SW480 (cell line): ENCODE data around the gene SNX11.
A peak's percentile ranks its signal among the peaks of the same experiment; 100 is the strongest.

Experiments
- DNase-seq: peaks from one replicate; pipeline ENCODE4 v3.0.0-alpha.2; 2016; ENCODE audit warnings: low spot score

The SNX11 gene

DNA sequence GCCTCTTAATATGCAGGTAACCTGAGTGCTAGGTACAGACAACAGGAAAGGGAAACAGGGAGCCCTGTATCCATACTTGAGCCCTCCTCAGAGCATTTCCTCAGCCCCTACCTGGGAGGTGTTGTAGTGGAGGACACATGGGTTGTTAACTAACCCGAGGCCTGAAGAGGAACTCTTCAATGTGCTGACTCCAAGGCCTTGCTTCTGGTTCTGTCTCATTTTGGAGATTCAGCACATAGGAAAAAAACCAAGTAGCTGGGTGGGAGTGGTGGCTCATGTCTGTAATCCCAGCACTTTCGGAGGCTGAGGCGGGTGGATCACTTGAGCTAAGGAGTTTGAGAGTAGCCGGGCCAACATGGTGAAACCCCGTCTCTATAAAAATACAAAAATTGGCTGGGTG, 24.8 kb downstream of the SNX11 start:
- no peak for DNase-seq

DNA sequence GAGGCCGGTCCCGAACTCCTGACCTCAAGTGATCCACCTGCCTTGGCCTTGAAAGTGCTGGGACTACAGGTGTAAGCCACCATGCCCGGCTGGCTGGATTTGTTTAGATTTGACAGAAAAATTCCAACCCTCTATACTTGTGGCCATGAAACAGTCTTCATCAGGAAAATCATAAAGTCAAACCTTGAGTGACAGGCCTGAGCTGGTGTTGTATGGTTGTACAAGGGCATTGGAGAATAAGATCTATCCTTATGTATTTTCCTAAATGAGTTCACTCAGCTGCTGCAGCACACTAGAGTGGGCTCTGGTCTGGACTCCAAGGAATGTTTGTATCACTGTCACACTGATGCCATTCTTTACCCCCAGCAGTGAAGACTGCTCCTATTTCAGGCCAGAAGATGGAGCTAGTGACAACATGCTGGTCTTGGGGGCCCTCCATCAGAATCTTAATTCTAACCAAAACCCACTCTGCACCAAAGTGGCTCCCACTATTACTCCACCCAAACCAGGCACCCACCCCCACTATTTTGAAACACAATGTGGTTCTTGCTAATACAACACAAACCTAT, 27.4 kb downstream of the SNX11 start:
- no peak for DNase-seq

DNA sequence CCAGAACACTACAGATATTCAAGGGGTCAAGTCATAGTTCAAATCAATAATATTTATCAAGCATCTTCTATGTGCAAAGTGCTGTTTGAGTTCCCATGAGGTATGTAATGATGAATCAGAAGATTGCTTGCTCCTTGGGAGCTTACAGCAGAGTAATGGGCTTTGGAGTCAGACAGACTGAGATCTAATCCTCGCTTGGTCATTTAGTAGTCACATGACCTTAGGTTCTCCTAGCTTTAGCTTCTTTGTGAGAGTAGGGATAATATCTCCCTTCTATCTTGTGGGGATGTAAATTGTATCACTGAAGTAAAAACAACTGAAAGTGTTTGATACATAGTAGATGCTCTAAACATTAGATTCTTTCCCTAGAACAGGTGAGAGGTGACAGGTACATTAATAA, 30.1 kb downstream of the SNX11 start:
- DNase-seq = no peak

DNA sequence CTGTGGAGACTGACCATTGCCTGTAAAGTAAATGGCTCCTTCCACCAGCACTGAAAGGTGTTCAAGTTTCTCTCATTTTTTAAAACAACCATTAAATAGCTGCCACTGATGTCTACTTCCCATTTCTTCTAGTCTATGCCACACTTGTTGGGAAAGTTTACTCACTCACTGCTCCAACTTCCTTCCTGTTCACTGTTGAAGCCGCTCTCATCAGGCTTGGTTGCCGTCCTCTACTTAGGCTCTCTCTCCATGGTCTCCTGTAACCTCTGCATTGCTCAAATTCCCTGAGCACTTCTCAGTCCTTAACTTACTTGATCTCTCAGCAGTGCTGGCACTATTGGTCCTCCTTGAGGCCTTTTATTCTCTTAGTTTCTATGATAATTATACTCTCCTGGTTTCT, 32.4 kb downstream of the SNX11 start:
- no peak for DNase-seq

DNA sequence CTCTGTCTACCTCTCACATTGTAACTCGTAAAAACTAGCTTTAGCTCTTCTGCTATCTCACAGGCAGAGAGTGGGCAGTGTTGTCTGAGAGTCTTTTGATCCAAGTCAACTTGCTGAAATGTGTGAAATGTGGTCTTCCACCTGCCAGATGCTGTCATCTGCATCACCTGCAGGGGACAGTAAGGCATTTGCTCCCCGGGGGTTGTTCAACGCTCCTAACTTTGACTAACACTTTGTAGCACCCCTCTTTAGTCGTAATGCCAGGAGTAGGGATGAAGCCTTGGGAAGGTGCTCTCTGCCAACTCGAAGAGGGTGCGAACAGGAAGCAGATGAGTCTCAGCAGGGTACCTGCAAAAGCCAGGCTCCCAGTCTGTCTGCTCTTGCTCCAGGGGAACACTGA, 36.1 kb downstream of the SNX11 start:
- no peak for DNase-seq

DNA sequence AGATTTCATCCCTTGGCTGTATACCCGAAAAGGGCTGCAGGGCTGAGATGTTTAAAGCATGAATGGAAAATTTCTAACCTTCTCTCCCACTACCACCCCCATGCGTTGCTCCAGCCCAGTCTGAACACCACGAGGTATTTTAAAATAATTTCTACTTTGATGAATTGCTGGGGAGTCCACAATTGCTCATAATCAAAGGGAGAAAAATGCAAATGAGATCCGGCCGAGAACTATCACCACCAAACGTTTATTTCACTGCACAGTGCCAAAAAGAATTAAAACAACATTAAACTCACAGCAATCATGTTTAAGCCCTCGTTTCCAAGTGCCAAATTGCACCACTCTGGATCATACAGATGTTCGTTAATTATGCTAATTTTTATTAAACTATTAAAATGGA, 36.7 kb downstream of the SNX11 start:
- DNase-seq = no peak

DNA sequence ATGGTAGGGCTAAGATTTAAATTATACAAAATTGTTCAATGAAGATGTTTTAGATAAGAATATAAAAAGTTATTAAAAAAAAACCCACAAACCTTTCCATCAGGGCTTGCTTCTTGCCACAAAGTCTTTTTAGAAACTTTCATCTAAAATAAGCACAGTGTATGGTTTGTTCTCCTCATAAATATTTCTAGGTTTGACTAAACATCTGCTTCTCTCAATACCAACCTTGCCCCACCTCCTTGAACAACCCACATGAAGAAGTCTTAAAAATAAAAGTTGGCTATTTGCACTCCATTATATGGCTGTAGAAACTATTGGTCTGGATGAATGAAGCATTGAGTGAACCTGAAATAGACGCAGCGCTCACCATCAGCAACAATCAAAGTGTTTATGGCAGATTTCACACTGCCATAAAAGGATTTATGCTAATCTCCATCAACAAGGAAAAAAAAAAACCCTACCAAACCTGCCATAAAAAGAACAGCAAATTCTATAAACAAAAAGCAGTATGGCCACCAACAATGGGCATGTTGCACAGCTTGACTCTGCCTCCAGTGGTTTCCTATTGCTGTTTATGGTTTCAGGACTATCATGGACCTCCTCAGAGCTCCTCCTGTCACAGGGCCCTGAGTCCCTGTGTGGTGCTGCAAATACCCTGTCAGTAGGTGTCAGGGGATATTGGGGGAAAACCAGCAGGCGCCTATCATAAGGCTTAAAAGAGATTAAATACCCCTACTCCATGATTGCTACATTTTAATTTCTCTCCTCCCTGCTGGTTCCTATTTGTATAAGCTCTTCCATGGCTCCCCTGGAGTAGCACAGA, 37.6 kb downstream of the SNX11 start:
- no peak for DNase-seq

DNA sequence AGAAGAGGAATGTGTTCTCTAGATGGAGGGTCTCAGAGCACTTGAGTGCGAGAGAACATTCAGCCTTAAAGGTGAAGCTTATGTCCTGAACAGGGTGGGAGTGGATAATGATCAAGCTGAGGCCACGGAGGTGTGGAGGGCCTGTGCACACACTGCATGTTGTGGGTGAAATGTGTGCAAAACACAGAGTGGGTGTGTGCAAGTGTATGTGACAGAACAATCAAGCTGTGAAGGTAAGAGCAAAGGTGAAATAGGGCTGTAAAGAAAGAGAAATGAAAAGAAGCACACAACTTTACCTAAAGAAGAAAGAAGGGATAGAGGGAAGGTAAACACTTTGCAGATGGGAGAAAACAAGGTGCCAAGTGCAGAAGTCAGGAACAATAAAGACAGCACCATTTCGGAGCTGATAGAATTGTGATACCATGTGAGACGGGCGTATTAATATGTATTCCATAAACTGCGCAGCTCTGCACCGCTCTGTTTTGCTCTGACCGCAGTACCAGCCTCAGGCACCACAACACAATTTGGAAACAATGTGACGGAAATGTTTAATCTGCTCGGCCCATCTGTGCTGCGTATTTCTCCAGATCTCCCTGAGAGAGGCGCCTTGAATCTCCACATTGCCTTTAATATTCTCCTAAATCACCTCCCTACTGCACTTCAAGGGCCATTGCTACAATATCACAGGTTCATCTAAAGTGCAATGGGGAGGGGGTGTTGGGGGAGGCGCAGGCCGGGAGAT, 40.6 kb downstream of the SNX11 start:
- no peak for DNase-seq

DNA sequence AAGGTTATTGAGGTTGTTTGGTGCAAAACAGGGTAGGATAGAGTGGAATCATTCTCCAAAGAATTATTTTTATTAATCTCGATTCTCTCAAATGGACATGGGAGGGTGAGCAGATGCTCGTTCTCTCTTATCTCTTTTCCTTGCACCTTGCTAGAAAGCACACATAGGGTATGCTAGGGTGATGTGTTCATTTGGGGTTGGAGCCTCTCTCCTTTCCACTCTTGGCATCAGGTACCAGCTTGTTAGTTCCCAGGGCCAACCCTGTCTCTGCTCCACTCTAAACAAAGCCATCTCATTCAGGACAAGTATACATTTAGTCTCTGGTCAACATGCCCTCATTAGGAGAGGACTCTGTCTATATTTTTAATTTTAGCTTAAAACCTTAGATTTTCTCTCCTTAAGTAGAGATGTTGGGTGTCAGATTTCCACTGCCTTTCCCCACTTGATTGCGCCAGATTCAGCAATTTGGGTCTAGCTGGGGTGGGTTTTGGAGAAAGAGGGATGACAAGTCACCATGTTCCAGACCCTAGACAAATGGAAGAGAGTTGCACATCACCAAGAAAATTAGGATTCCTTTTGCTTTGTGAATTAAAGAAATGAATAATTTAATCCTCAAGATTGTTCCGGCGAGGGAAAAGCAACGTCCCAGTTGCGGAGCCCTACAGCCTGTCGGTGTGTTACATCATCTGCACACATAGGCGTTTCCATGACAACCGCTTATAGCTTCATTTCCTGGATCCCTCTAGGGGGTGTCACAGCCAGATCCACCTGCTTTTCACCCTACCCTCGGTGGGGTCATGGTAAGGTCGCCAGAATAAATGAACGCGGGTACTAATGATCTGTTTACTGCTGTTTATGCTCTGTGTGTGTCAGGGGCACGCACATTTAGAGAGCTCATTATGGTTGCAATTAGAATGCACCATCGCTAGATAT, 41.6 kb downstream of the SNX11 start:
- DNase-seq = no peak

DNA sequence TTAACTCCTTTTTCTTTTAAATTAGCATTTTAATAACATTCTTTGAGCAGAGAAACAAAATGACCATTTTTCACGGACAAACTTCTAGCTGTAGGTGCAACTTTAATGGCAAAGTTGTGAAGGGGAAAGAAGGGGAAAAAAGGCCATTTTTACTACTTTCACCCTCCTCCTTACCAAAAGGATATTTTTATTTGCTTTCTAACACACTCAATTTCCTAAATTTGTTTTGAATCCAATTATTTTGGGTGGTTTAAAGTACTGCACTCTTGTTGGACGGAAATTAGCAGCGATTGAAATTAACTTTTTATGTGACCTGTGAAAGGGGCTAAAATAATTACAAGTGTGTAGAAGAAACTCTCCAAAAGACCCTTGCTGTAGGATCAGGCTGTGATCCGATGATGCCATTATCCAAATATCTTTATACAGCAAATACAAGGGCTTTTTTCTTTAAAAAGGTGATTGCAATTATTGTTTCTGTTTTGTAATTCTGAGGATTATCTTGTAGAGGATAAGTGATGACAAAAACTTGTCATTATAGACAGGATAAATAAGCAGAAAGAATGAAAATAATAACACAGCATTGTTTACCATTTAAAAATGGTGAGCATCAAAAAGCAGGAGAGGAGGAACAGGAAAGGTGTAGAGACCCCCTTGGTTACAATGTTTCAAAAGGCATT, 42.4 kb downstream of the SNX11 start:
- DNase-seq = no peak

DNA sequence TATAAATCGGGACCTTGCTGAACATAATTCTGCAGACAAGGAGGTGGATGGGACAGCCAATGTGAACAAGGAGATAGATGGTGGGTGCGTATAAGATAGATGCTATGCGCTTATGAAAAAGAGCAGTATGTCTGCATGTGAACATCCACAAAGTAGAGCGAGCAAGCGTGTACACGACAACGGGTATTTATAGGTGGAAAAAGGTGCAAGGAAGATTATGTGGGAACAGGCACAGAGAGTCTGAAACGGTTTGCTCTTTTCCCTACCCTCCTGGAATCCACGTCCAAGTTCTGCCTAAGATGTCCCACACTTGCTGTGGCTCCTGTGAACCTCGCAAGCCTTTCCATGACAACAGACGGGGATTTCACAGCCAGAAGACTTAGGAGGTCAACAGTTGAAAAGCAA, 43.0 kb downstream of the SNX11 start:
- DNase-seq = no peak

DNA sequence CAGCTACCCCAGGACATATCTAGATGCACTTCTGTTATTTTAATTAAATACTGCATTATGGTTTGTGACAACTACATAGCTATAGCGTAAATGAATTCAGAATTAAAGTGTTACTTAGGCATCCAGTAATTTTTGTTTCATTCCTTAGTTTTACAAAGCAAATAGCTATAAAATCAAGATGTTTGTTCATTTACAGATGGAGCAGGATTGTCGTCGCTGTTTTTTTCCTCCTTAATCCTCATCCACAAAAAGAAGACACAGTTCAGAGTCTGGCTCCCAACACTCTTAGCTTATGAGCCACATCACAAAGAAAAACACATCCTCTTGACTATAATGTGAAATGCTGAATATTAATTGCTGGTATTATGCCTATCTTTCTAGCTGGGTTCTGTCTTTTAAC, 43.7 kb downstream of the SNX11 start:
- no peak for DNase-seq

DNA sequence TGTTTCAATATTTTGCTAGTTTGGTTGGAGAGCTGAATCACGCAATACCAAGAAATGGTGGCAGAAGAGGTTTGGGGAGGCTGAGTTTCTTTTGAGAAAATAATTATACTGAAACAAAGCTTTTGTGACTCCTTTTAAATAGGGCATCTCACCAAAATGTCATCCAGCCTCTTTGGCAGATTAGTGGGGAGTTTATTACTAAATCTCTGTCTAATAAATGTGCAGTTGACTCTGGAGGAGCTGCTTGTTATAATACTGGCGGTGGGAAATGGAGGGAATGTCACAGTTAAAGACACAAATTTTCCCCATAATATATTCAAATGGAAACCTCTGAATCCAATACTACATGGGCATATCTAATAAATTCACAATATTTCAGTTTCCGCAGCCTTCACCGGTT, 44.7 kb downstream of the SNX11 start:
- DNase-seq = no peak

DNA sequence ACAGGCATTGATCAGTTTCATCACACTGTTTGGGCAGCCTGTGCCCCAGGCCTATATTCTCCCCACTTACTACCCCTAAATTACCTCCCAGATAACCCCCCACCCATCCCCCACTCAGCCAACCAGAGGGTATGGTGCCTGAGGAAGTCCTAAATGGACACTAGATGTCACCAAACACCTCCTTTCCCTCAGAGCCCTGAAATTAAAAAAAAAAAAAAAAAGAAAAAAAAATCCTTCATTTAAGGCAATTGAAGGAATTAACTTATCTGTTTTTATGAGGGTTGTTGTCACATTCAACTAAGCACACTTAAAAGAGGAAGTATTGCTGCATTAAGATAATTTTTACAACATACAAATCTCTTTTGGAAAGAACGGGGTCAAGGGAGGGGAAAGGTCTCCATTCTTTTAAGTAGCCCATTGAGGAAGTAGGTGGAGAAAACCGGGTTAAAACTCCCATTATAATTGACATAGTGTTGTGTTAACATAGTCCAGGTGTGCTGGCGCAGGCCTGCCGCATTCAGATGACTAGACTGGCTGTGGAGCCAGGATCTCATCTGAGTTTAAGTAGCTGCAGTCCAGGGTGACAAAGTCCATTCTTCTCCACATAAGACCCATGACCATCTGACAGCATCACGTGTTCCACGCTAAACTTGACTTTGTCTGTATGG, 46.3 kb downstream of the SNX11 start:
- DNase-seq = peak; percentile 59

DNA sequence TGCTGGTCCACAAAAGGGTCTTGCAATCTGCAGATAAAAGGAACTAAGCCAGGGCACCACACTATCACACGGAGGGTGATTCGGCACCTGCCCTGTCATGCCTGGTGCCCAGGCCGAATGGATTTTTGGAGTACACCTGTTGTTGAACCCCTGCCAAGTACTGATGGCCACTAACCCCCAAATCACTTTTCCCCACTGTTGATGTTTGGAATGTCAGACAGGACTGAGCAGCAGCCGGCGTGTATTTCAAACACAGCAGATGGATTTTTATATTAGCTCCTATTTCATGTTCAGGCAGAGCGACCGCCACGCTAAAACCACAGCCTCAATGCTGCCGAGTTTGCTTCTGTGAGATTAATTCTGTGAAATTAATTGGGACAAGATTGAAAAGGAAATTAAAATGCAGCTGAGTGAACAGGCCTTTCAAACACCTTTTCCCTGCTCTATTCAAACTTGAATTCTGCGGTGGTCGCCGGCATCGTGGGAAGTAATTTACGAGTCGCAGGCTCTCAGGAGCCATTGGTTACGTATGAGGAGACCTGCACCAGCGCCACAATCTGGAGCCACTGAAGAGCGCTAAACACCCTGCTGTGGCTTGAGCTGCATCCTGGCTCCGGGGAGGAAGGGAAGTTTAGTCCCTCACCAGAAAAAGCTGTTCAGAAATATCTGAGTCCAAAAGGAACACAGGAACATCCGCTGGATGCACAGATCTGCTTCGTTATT, 48.5 kb downstream of the SNX11 start:
- no peak for DNase-seq

DNA sequence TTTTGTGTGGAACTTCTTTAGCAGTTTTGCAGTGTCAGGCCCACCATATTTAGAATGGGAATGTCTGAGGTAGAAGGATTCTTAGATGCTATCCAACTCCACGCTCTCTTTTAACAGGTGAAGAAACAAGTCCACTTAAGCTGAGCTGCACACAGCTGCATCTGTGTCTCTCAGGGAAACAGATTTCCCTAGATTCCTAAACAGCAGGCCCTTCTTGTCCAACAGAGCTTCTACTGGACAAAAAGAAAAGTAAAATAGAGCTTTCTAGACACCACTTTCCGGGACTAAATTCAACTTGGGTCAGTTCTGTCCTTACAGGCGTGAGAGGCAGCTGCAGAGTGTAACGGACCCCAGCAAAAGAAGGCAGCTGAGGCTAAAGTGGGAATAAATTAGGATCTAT, 51.7 kb downstream of the SNX11 start:
- no peak for DNase-seq

DNA sequence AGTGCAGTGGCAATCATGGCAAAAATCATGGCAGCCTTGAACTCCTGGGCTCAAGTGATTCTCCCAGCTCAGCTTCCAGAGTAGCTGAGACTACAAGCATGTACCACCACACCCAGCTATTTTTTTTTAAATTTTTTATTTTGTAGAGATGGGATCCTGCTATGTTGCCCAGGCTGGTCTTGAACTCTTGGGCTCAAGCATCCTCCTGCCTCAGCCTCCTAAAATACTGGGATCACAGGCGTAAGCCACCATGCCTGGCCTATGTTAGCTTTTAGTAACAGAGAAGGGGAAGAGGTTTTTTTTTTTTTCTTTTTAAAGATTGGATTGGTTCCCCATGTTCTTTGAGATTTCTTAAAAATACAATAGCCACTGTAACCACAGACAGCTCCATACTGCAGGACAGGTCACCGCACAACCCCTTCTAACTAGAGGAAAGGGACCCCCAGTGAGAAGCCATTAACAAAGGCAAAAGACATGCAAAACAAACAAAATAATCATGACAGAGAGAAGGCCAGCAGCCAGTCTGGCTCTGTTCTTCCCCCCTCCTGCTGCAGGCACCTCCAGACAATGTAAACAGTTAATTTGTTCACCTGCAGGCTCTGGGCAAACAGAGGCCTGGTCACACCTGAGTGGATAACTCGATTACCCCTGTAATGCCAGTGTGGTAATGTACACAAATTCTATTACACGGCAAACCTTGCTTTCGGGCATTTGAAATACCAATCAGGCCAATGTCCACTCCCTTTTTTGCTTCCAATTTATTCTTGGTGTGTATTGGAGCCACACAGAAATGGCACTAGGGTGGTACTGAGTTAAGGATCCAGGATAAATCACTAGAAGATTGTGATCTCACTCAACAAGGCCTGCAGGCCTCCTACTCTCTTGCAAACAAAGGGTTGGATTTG, 52.9 kb downstream of the SNX11 start:
- DNase-seq = no peak

DNA sequence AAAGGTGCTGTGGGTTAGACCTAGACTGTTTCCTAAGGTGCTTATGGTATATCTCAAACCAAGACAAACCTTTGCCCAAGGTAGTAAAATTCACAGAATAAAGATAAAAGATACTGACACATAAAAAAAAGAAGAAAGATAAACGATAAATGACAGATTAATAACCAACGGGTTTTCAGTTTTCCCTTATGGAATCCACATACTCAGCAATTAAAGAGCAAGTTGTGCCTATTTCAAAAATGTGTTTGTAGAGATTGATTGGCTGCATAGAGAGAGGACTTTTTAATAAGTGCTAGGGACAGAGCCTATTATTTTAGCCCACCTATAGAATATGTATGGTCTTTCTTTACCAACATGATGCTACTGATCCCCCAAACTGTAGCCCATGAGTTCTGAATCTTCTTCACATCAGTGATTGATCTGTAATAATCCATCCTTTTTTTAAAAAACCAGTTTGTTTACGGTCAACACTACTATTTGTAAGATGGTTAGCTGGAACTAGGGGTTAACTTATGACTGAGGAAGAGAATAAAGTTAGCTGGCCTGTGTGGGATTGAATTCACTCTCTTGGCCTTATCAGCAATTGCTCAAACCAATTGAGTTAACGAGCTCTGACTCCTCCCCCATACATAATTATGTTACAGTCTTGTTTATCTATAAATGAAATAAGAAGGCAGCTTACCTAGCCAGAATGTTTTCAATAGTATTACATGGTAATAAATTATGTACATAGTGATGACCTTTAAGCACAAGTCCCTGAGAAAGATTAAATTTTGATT, 53.8 kb downstream of the SNX11 start:
- DNase-seq = no peak
